ENCODE results near the gene PNPLA7.
"Not testable (repeated sequence)": the region's sequence is repeated elsewhere in the genome, so short reads cannot be mapped to it uniquely, and the experiment has no call there.

Gene PNPLA7

DNA sequence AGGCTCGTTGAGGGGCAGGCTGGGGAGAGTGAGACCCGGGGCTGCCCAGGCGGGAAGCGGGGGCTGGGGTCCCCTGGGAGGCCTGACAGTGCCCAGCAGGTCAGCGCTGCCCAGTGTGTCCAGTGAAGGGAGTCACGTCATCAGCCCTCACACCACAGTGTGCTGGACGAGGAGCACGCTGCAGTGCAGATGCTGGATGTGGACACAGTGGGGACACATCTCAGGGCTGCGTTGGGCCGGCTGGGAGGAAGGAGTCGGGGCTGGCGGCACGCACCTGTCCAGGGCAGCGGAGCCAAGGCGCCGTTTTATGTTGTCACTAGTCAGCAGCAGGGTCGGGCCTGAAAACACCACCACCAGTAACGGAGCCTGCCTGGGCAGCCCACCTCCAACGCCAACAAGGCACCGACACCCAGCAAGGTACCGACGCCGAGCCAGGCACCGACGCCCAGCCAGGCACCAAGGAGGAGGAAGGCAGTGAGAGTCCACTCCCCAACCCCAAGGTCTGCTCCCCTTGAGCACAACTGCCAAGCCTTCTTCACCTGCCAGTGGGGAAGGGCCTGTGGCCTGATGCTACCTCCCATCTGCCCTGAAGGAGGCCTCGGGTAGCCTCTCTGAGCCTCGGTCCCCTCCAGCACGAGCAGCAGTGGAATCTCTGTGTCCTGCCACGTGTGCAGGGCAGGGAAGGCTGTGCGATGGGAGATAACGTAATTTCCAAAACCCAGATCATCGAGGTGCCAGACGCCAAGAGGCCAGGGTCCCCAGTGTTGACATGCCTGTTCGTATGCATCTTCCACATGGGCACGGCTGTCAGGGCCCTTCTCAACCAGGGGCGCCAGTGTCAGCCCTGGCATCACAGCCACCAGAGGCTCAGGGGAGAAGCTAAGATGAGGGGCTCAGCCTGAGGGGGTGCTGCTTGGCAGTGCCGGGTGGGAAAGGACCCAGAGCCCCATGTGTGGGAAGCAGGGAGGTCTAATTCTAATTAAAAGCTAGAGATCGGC, 69.2 kb downstream of the PNPLA7 start:
- no peak for DNase-seq (ENCODE audit: low read depth in 2 of 2)

DNA sequence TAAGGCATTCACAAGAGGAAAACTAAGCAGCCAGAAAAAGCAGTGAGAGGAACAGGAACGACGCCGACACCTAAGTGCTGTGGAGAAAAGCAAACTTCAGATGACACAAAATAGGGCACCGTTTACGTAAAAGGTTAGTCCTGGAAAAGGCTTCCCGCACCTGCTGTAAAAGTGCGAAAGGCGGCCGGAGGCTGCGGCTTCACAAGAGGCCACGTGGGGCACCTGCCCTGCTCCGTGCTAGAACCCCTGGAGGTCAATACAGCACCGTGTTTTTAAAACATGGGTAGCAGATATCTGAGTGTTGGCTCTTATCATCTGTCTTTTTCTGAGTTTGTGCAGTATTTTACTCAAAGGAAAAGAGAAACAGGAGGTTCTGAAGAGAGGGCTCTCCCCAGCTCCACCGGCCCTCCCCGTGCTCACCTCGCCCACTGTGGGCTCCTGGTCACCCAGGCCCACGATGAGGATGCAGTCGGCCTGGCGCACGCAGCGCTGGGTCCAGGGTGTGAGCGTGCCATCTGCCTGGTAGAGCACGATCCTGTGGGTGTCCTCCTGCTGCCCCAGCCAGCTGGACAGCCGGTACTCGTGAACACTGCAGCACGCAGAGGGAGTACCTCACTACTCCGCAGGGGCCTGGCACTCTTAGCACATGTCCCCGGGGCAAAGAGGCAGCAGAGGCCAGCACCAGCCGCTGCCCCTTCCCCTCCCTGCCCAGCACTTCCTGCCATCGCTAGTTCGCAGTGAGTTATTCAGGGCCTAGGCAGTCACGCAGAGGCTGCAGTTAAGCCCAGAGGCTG, 70.1 kb downstream of the PNPLA7 start:
- DNase-seq (ENCODE audit: low read depth in 2 of 2) = no peak

DNA sequence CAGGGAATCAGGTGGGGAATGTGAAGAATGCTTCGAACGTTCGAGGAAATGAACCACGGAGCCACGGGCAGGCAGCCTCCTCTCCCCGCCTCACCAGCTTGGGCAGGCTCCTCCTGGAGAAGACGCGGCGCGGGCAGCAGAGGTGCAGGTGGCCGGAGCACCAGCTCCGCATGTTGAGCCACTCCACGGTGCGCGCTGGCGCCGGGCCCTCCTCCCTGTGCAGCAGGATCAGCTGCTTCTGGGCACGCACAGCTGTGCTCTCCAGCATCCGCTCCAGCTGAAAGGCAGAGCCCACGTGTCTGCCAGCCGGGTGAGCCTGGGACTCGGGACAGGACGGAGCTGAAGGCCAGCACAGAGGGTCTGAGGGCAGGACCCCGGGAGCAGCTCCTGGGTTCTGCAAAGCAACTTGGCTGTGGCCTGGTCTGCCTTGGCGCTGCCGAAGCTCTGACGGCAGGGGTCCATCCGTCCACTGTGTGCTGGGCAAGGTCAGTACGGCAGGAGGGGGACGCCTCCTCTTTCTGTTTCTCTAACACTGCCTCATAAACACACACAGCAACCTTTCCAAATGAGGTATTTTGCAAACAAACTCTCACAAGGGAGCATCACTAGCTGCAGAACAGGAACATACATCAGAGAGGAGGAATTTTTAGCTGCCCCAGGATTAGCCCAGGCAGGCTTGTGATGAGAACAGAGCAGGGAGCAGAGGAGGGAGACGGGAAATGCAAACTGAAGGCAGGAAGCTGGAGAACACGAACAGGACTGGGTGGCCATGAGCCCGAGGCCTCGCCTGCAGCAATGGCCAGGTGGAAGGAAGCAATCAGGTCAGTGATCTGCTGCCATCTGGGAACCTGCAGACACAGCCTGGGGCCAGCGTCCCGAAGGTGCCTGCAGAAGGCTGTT, 71.0 kb downstream of the PNPLA7 start:
- no peak for DNase-seq (ENCODE audit: low read depth in 2 of 2)

DNA sequence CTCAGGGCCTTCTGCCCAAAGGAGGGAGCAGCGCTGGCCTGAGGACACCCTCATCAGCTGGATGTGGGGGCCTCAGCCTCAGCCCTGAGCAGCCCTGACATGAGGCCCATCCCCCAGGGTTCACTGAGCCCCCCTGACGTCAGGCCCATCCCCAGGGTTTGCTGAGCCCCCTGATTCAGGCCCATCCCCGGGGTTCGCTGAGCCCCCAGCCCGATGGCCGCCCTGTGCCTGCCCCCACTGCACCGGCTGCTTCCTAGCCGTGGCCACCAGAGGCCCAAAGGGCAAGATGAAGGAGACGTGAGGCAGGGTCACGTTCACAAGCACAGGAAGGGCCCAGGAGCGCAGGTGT, 71.6 kb downstream of the PNPLA7 start:
- DNase-seq (ENCODE audit: low read depth in 2 of 2) = no peak

DNA sequence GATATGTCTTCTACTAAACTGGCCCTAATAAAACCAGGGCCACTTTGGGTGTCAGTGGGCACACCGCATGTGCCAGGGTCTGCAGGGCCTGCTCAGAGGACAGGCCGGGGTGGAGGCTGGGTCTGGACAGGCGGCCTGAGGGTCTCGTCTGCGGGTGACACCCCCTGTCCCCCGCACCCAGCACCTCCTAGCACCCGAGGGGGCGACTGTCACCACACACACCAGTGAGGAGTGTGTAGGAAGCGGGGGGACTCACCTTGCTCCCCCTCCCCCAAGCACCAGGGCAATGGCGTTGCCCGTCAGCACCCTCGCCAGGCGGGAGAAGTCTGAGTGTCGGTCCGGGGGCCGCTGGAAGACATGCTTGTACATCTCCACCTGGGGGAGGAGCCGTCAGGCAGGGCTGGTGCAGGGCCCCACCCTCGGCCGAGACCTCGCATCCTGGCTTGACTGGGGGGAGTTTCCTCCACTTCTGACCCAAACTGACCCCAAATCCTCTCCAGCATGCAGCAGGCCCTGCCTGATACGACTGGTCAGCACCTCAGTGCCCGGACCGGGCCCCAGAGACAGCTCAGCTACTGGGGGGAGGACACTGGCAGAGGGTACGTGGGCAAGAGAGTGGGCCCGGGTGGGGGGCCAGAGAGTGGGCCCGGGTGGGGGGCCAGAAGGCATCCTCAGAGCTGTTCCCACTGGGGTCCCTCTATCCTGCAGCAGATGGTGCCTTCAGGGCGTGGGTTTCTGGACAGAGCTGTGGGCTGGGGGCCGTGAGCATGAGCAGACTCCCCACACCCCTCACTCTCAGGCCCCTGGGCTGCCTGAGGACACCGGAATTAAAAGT, 72.2 kb downstream of the PNPLA7 start:
- no peak for DNase-seq (ENCODE audit: low read depth in 2 of 2)

DNA sequence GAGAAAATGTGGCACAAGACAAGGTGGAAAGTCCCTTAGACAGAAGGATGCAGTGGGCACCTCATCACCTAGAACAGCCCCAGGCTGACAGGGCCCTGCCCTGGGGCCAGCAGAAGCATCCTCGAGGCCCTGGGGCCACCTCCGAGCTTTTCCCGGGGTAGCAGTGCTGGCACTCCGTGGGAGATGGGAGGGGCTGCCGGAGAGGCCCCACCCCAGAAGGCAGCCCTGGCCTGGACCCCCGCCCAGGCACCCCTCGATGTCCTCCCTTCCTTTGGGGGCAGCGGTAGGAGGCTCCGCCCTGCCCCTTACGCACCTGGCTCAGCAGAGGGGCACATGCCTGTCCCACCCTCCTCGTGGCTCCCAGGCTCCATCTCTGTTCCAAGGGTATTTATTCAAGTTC, 73.3 kb downstream of the PNPLA7 start:
- DNase-seq (ENCODE audit: low read depth in 2 of 2) = no peak

DNA sequence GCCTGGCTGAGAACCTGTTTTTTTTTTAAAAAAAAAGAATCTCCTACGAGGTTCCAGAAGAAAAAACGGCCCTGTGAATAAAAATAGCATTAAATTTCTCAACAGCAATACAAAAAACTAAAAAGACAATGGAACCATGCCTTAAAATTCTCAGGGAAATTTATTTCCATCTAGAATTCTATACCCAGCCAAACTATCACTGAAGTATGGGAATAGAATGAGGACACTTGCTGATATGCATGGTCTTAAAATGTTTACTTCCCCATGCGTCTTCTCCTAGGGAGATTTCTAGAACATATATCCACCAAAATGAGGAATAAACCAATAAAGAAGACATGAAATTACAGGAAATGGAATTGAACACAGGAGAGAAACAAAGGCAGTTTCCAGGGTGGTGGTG, 74.5 kb downstream of the PNPLA7 start:
- DNase-seq (ENCODE audit: low read depth in 2 of 2) = no peak

DNA sequence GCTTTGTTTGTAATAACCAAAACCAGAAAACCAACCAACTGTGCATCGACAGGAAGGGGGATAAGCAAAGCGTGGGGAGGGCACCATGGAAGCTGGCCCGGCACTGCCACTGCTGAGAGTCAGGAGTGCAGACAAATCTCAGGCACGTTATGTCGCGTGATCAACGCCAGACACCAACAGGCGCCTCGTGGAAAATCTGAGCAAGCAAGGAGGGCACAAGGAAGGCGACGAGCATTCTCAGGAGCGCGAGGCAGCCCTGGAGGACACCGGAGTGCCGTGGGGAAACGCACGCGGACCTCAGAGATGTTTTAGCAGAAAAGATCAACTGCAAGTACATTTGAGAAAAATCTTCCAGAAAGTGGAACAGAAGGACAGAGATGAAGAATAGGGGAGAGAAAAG, 75.9 kb downstream of the PNPLA7 start:
- DNase-seq (ENCODE audit: low read depth in 2 of 2) = no peak

DNA sequence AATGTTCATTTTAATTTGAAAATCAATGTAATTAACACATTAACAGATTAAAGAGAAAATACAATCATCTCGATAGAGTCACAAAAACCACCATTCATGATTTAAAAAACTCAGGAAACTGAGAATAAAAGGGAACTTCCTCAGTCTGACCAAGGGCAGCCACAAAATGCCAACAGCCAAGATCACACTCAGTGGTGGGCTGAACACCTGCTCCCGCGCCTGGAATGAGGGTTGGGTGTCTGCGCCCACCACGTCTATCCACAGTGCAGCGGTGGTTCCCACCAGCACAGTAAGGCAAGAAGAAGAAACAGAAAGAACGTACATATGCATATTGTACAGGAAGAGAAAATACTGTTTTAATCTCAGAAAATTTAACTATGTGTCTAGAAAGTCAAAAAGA, 79.4 kb downstream of the PNPLA7 start:
- DNase-seq (ENCODE audit: low read depth in 2 of 2) = no peak

DNA sequence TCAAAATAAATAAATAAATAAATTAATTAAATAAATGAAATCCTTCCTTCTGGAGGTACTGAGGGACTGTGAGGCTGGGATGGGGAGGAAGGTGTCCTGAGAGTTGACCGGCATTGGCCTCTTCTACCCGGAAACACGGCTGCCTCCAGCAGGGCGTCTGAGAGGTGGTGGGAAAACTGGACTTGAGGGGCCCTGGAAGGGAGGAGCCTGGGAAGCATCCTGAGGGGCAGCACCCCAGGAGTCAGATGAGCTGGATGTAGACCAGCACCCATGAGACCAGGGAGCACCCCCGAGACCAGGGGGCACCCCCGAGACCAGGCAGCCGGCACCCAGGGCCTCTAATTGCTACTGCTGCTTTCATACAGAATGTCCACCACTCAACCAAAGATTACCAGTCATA, 82.3 kb downstream of the PNPLA7 start:
- DNase-seq (ENCODE audit: low read depth in 2 of 2) = no peak

DNA sequence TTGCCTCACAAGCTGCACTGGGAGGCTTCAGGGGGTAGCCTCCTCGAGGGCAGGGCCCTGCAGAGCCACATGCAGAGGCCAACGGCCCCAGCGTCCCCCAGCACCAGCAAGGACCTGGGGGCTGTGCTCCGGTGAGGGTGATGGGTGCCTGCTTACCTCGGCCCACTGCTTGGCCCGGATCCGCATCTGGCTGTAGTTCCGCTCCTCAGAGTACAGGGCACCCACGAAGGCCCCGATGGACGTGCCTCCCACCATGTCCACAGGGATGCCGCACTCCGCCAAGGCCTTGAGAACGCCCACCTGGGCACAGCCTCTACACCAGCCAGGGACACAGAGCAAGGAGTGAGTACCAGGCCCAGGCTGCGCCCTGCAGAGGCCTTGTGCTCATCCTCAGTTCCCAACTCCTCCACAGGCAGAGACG, 83.0 kb downstream of the PNPLA7 start:
- DNase-seq (ENCODE audit: low read depth in 2 of 2) = no peak

DNA sequence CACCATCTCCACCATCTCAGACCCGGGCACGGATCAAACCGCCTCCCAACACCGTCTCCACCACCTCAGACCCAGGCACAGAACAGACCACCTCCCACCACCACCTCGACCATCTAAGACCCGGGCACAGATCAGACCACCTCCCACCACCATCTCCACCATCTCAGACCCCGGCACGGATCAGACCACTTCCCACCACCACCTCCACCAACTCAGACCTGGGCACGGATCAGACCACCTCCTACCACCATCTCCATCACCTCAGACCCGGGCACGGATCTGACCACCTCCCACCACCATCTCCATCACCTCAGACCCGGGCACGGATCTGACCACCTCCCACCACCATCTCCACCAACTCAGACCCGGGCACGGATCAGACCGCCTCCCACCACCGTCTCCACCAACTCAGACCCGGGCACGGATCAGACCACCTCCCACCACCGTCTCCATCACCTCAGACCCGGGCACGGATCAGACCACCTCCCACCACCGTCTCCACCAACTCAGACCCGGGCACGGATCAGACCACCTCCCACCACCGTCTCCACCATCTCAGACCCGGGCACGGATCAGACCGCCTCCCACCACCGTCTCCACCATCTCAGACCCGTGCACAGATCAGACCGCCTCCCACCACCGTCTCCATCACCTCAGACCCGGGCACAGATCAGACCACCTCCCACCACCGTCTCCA, 83.7 kb downstream of the PNPLA7 start:
- not testable (repeated sequence) for DNase-seq (ENCODE audit: low read depth in 2 of 2)

DNA sequence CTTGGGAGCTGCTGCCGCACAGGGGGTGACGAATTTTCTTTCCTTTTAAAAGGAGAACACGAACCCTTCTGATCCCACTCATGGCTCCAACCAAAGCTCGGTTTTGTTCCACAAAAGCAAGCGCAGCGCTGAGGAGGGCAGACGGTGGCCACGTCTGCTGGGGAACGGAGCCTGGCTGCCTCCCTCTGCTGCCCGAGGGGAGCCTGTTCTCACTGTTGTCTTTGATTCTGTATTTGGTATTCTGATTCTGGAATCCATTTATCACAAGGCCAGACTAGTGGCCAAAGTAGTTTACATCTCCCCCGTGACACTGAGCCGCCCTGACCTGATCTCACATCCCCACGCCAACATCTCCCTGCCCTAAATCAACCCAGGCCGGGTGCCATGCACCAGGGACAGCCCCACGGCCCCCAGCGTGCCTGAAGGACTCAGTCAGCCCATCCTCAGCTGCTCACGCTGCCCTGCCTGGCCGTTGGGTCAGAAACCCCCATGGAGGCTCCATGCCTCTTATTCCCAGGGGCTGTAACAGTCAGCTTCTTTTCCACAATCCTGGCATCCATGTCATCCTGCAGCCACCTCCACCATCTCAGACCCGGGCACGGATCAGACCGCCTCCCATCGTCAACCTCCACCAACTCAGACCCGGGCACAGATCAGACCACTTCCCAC, 84.3 kb downstream of the PNPLA7 start:
- no peak for DNase-seq (ENCODE audit: low read depth in 2 of 2)

DNA sequence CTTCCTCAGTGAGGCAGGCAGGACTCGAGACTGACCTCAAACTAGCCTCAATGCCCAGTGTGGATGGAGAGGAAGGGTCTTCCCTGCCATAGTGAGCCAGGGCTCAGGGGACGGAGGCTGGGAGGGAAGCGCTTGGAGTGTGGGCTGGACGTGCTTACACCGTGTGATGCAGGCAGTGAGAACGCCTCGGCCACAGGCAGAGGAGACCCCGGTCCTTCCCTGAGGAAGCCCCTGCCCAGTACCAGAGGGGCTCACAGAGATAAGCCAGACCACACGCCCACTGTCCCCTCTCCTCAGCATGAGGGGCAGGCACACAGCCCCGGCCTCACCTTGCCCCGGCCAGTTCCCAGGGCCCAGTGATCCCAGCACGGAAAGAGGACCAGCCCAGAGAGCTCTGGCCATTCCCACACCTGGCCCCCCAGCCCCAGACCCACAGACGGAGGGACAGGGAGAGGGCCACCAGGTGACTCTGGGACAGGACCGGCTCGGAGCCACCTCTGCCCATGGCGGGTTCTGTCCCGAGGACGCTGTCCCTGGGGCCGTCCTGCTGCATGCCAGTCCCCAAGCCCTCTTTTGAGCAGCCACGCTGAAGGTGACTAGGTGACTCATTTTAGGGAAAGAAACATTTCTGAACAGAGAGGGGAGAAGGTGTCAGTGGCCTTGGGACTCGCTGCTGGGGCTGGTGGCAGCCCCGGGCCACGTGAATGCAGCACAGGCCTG, 85.0 kb downstream of the PNPLA7 start:
- no peak for DNase-seq (ENCODE audit: low read depth in 2 of 2)

DNA sequence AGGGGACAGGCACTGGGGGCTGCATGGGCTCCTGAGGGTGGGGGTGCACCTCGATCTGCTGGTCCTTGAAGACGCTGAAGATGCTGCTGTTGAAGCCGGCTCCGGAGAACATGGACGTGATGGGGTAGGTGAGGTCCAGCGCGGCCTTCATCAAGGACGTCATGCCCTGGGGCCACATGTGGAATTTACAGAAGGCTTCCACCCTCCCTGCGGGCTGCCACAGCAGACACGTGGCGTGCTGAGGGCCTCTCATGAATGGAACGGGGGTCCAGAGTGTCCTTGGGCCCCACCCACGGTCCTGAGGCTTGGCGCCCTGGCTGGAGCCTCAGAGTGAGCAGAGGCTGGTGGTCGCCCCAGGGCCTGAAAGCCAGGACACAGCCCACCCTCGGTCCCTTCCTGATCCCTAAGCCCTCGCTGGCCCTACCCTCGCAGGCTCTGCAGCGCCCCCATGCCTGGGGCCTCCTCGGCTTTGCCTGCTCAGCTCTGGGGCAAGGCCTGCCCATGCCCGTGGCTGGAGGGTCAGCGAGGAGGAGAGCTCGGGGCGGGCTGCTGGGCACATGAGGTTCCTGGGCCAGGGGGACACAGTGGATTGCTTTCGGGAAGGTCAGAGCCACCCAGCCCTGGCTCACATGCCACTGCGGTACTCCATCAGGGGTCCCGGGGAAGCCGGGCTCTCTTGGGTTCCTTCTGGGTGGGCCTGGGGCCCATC, 85.8 kb downstream of the PNPLA7 start:
- DNase-seq (ENCODE audit: low read depth in 2 of 2) = no peak

DNA sequence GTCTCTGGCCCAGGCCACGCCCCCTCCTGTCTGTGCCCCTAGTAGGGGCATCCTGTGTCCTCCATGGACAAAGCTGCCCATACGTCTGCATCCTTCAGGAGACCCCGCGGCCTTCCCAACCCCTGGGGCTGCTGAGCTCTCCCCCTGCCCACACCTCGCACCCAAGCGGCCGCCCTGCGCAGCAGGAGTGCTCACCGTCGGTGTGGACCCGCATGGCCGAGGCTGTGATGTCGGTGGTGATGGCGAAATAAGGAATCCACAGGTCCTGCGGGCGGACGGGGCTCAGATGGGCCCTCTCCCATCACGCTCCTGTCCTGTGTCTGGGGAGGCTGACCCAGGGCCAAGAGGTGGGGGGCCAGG, 86.3 kb downstream of the PNPLA7 start:
- DNase-seq (ENCODE audit: low read depth in 2 of 2) = no peak

DNA sequence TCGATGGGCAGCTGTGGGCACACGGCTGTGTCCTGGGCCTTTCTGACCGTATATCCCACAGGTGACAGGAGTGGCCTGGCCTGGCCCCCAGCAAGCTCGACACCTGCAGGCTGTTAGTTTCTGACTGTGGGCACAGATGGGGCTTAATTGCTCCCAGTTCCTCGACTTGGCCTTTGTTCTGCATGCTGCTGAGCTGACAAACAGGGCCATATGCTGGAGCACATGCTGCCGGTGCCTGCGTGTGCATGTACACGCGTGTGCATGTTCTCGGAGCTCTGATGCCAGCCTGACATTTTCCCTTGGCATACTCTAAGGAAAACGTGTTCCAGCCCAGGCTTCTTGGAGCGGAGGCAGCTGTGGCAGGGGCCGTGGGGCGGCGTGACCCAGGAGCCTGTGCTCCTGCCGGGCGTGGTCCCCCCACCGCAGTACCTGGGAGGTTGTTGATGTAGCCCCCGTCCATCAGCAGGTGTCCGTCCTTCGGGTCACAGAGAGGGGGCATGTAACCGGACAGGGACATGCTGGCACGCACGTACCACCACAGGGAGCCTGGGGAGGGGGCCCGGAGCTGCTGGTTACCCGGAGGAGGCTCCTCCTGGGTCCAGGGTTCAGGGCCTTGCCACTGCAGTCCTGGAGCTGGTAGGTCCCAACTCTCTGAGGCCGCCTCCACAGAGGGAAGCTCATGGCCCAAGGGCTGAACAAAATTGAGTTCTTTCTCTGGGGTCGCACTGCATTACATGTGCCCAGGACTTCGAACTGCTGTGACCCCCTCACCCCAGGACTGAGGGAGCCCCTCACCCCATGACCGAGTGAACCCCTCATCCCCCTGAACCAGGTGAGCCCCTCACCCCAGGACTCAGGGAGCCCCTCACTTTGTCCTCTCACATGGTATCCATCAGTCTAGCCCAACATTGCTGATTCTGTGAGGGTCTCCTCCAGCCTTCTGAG, 86.9 kb downstream of the PNPLA7 start:
- DNase-seq (ENCODE audit: low read depth in 2 of 2) = no peak
